ENCODE data around the gene E2F2. TPM values are rescaled to one million over a fixed set of nuclear protein-coding genes. Genes with fewer than 3 reads are reported as not detected.

The E2F2 gene
- total and polyA plus RNA-seq, 2 experiments from 2014 or later, result 0.78 to 3.4 TPM

DNA sequence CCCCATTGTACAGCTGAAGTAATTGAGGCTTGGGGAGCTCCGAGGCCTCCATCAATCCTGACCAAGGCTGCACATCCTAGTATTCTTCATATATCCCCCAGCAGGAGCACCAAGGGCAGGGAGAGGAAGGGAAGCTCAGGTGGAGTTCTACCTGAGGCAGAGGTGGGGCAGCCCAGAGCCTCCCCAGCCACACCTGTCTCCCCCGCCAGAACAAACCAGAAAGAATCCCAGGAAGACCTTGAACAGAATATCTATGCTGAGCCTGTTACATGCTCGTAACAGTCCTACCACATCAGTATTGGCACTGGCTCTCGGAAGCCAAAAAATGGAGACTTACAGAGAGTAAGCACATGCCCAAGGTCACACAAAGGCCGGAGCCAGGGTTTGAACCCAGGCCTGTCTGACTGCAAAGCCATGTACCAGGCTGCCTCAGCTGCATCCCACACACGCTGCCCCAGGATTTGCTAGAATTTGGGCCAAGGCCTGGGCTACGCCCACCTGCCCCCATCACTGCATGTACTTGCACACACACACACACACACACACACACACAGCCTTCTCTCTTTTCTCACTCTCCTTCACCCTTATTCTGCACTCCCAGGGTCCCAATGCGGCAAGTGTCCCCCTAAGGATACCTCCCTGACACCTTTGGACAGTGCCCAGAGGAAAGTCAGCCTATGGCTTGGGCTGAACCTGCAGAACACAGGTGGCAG, 4.5 kb downstream of the E2F2 start (continued):
- TF ChIP-seq, protein P1, sequence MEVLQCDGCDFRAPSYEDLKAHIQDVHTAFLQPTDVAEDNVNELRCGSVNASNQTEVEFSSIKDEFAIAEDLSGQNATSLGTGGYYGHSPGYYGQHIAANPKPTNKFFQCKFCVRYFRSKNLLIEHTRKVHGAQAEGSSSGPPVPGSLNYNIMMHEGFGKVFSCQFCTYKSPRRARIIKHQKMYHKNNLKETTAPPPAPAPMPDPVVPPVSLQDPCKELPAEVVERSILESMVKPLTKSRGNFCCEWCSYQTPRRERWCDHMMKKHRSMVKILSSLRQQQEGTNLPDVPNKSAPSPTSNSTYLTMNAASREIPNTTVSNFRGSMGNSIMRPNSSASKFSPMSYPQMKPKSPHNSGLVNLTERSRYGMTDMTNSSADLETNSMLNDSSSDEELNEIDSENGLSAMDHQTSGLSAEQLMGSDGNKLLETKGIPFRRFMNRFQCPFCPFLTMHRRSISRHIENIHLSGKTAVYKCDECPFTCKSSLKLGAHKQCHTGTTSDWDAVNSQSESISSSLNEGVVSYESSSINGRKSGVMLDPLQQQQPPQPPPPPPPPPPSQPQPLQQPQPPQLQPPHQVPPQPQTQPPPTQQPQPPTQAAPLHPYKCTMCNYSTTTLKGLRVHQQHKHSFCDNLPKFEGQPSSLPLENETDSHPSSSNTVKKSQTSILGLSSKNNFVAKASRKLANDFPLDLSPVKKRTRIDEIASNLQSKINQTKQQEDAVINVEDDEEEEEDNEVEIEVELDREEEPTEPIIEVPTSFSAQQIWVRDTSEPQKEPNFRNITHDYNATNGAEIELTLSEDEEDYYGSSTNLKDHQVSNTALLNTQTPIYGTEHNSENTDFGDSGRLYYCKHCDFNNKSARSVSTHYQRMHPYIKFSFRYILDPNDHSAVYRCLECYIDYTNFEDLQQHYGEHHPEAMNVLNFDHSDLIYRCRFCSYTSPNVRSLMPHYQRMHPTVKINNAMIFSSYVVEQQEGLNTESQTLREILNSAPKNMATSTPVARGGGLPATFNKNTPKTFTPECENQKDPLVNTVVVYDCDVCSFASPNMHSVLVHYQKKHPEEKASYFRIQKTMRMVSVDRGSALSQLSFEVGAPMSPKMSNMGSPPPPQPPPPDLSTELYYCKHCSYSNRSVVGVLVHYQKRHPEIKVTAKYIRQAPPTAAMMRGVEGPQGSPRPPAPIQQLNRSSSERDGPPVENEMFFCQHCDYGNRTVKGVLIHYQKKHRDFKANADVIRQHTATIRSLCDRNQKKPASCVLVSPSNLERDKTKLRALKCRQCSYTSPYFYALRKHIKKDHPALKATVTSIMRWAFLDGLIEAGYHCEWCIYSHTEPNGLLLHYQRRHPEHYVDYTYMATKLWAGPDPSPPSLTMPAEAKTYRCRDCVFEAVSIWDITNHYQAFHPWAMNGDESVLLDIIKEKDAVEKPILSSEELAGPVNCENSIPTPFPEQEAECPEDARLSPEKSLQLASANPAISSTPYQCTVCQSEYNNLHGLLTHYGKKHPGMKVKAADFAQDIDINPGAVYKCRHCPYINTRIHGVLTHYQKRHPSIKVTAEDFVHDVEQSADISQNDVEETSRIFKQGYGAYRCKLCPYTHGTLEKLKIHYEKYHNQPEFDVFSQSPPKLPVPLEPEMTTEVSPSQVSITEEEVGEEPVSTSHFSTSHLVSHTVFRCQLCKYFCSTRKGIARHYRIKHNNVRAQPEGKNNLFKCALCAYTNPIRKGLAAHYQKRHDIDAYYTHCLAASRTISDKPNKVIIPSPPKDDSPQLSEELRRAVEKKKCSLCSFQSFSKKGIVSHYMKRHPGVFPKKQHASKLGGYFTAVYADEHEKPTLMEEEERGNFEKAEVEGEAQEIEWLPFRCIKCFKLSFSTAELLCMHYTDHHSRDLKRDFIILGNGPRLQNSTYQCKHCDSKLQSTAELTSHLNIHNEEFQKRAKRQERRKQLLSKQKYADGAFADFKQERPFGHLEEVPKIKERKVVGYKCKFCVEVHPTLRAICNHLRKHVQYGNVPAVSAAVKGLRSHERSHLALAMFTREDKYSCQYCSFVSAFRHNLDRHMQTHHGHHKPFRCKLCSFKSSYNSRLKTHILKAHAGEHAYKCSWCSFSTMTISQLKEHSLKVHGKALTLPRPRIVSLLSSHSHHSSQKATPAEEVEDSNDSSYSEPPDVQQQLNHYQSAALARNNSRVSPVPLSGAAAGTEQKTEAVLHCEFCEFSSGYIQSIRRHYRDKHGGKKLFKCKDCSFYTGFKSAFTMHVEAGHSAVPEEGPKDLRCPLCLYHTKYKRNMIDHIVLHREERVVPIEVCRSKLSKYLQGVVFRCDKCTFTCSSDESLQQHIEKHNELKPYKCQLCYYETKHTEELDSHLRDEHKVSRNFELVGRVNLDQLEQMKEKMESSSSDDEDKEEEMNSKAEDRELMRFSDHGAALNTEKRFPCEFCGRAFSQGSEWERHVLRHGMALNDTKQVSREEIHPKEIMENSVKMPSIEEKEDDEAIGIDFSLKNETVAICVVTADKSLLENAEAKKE (CRISPR knock-in tag; IDR thresholded peaks at IDR 0.05), result no peak
- TF ChIP-seq EZH2phosphoT487 (IDR thresholded peaks at IDR 0.05; ENCODE audit: unreplicated experiment), result no peak
- no peak for TF ChIP-seq JUNB (IDR thresholded peaks at IDR 0.05; ENCODE audit: unreplicated experiment)
- TF ChIP-seq, protein P2, sequence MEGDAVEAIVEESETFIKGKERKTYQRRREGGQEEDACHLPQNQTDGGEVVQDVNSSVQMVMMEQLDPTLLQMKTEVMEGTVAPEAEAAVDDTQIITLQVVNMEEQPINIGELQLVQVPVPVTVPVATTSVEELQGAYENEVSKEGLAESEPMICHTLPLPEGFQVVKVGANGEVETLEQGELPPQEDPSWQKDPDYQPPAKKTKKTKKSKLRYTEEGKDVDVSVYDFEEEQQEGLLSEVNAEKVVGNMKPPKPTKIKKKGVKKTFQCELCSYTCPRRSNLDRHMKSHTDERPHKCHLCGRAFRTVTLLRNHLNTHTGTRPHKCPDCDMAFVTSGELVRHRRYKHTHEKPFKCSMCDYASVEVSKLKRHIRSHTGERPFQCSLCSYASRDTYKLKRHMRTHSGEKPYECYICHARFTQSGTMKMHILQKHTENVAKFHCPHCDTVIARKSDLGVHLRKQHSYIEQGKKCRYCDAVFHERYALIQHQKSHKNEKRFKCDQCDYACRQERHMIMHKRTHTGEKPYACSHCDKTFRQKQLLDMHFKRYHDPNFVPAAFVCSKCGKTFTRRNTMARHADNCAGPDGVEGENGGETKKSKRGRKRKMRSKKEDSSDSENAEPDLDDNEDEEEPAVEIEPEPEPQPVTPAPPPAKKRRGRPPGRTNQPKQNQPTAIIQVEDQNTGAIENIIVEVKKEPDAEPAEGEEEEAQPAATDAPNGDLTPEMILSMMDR (conservative IDR thresholded peaks at IDR 0.05; ENCODE audit: low read depth in 2 of 2), result no peak
- no peak for TF ChIP-seq ZNF114 (CRISPR knock-in tag; IDR thresholded peaks at IDR 0.05)
- no peak for TF ChIP-seq CREB1 (CRISPR knock-in tag; IDR thresholded peaks at IDR 0.05; ENCODE audit: low read depth)
- TF ChIP-seq, protein P3, sequence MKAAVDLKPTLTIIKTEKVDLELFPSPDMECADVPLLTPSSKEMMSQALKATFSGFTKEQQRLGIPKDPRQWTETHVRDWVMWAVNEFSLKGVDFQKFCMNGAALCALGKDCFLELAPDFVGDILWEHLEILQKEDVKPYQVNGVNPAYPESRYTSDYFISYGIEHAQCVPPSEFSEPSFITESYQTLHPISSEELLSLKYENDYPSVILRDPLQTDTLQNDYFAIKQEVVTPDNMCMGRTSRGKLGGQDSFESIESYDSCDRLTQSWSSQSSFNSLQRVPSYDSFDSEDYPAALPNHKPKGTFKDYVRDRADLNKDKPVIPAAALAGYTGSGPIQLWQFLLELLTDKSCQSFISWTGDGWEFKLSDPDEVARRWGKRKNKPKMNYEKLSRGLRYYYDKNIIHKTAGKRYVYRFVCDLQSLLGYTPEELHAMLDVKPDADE (IDR thresholded peaks at IDR 0.05), result no peak
- no peak for TF ChIP-seq NANOG (IDR thresholded peaks at IDR 0.05; ENCODE audit: borderline replicate concordance)
- no peak for TF ChIP-seq ZNF331 (CRISPR knock-in tag; IDR thresholded peaks at IDR 0.05; ENCODE audit: low read depth)
- no peak for TF ChIP-seq POLR2AphosphoS5 (IDR thresholded peaks at IDR 0.05; ENCODE audit: low read depth)

Measured in GM23338 (cell line).